C4-2B (cell line): ENCODE data around the gene SLC26A3.
"Not testable (repeated sequence)": the region's sequence is repeated elsewhere in the genome, so short reads cannot be mapped to it uniquely, and the experiment has no call there.

Experiments used
- H3K27ac ChIP-seq: fragments of 450-650 bp; 2 replicates; pipeline ENCODE4 v1.5.1; 2017
- ZFX ChIP-seq: fragments of 450-650 bp; IDR thresholded peaks from 2 replicates; pipeline ENCODE4 v1.6.1; 2017
- TF ChIP-seq, protein P1 (sequence below): fragments of 450-650 bp; conservative IDR thresholded peaks from 2 replicates; pipeline ENCODE4 v1.5.1; 2017; ENCODE audit warnings: mild to moderate bottlenecking

SLC26A3 gene

DNA sequence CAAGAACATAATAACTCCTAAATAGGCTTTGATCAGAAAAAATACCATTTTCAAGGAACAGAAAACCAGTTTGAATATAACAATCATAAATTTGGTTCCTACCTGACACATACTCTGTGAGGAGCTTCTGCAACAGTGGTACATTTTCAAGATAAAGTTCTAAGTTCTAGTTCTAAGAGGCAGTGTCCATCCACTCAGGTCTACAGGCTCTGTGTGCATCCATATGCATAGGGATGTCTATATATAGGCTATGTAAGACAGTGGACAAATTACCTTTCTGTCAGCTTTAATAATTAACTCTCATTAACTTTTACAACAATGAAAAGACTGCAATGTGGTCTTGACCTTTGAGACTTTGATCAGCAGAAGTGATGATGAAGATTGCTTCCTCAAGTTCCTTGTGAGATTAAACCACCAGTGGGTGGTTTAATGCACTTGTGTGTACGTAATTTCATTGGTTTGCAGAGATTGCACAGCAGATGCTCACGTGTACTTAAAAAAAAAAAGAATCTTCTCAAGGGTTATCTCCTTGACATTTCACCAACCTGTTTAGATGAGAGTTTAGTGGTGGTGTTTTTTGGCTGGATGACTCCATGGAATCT is at the start of gene SLC26A3:
Gene SLC26A3 (minus strand): TSS at position 215 of the 602 bp plus-strand sequence. CDS start 8,714 bp downstream, outside the sequence.
- no peak within 1 kb of the TSS for H3K27ac ChIP-seq
- TF ChIP-seq ZFX = no peak
- TF ChIP-seq, protein P1, sequence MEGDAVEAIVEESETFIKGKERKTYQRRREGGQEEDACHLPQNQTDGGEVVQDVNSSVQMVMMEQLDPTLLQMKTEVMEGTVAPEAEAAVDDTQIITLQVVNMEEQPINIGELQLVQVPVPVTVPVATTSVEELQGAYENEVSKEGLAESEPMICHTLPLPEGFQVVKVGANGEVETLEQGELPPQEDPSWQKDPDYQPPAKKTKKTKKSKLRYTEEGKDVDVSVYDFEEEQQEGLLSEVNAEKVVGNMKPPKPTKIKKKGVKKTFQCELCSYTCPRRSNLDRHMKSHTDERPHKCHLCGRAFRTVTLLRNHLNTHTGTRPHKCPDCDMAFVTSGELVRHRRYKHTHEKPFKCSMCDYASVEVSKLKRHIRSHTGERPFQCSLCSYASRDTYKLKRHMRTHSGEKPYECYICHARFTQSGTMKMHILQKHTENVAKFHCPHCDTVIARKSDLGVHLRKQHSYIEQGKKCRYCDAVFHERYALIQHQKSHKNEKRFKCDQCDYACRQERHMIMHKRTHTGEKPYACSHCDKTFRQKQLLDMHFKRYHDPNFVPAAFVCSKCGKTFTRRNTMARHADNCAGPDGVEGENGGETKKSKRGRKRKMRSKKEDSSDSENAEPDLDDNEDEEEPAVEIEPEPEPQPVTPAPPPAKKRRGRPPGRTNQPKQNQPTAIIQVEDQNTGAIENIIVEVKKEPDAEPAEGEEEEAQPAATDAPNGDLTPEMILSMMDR = no peak

DNA sequence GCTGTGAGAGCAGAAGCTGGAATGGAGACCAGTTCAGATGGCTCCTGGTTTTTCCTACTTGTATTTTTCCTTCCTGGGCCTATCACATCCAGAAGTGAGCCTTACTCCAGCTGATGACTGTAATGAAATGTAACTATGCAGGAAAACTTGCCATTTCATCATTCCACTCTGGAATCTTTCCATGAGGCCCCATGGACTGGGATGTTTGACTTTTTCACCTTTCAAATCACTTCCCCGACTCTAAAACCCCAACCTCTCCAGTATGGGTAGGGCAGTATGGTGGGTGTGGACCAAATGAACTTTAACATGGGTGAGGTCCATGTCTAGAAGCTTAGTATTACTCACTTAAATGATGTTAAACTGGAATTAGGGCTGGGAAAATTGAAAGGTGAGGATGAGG is 47.6 kb upstream of the SLC26A3 start:
- TF ChIP-seq ZFX = no peak
- TF ChIP-seq, protein P1 = no peak
- no peak overlapping the region for H3K27ac ChIP-seq

DNA sequence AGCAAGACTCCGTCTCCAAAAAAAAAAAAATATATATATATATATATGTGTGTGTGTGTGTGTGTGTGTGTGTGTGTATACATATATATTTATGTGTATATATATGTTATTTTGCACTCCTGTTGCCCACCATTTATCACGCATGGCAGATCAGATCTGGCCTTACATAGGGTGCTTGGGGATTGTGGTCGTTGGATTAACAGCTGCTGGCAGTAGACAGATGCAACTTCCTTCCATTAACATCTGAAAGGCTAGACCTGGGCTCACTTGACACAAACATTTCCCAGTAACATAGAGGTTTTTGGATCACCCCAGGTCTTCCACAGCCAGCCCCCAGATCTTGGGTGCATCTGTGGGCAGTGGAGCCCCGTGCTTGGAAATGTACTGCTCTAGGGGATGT is 47.2 kb upstream of the SLC26A3 start:
- TF ChIP-seq, protein P1 = no peak
- TF ChIP-seq ZFX = no peak
- H3K27ac ChIP-seq = no peak overlapping the region

DNA sequence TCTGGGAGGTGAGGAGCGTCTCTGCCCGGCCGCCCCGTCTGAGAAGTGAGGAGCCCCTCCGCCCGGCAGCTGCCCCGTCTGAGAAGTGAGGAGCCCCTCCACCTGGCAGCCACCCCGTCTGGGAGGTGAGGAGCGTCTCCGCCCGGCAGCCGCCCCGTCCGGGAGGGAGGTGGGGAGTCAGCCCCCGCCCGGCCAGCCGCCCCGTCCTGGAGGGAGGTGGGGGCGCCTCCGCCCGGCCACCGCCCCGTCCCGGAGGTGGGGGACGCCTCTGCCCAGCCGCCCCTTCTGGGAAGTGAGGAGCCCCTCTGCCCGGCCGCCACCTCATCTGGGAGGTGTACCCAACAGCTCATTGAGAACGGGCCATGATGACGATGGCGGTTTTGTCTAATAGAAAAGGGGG is 45.2 kb upstream of the SLC26A3 start:
- H3K27ac ChIP-seq = not testable (repeated sequence)

DNA sequence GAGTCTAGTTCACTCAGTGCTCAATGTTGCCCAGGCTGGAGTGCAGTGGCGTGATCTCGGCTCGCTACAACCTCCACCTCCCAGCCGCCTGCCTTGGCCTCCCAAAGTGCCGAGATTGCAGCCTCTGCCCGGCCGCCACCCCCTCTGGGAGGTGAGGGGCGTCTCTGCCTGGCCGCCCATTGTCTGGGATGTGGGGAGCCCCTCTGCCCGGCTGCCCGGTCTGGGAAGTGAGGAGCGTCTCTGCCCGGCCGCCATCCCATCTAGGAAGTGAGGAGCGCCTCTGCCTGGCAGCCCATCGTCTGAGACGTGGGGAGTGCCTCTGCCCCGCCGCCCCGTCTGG is 44.8 kb upstream of the SLC26A3 start:
- not testable (repeated sequence) for H3K27ac ChIP-seq

DNA sequence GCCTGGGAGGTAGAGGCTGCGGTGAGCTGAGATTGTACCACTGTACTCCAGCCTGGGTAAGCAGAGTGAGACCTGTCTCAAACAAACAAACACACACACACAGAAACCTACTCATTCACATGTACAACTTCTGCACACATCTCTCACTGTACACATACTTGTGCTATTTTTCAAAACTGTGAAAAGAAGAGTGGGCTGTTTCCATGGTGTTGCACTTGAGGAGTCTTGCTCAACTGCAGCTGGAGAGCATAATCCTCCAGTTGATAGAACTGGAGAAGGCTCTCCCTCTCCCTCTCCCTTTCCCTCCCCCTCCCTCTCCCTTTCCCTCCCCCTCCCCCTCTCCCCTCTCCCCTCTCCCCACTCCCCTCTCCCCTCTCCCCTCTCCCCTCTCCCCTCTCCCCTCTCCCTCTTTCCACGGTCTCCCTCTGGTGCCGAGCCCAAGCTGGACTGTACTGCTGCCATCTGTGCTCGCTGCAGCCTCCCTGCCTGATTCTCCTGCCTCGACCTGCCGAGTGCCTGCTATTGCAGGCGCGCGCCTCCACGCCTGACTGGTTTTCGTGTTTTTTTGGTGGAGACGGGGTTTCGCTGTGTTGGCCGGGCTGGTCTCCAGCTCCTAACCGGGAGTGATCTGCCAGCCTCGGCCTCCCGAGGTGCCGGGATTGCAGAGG is 44.3 kb upstream of the SLC26A3 start:
- no peak for TF ChIP-seq ZFX
- TF ChIP-seq, protein P1 = no peak
- H3K27ac ChIP-seq = no peak overlapping the region

DNA sequence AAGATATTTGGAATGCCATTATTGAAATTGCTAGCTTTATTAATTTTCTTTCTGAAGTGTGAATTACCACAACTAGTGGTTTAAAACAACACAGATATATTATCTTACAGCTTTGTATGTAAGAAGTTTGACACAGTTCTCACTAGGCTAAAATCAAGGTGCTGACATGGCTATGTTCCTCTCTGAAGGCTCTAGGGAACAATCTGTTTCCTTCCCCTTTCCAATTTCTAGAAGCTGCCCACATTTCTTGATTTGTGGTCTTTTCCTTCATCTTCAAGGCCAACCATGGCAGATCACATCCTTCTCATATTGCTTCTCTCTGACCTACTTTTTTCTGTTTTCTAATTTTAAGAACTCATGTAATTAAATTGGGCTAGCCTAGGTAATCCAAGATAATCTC is 43.3 kb upstream of the SLC26A3 start:
- no peak for TF ChIP-seq ZFX
- TF ChIP-seq, protein P1 = no peak
- no peak overlapping the region for H3K27ac ChIP-seq

DNA sequence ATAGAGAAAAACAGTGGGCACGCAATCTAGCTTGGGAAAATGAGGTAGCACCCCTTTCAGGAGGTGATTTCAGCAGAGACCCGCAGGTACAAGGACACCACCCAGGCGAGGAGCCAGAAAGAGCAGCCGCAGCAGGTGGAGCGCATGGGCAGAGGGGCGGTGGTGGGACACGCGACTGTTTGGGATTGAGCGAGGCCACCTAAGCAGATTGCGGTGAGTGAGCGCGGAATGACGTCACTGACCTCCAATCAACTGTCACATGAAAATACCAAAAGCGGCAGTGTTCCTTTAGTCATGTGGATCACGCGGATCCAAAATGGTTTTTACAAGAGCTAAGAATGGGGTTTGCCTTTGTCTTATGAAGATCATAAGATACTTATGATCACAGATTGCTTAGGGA is 40.2 kb upstream of the SLC26A3 start:
- no peak overlapping the region for H3K27ac ChIP-seq
- TF ChIP-seq, protein P1 = no peak
